Measurements from ENCODE around the gene PCNX2.
"Not testable (repeated sequence)": the region's sequence is repeated elsewhere in the genome, so short reads cannot be mapped to it uniquely, and the experiment has no call there.

The PCNX2 gene

DNA sequence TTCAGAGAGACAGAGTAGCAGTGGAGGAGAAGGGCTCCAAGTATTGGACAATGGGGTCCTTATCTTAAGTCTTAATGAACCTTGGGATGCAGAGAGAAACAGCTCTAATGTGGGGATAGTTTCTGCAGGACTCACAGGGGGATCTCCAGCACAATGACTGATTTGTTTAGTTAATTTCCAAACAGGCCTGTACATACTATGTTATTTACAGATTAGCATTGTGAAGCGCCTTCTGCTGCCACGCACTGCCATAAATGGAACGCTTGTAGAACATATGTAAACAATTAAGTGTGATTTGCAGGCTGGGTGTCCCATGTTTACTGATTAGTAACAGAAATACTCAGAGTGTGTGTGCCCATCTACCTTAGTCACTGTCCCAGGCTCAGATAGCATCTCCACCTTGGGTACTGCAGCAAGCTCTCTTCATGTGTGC, 289.0 kb downstream of the PCNX2 start:
- no peak for DNase-seq (ENCODE audit: low read depth)

DNA sequence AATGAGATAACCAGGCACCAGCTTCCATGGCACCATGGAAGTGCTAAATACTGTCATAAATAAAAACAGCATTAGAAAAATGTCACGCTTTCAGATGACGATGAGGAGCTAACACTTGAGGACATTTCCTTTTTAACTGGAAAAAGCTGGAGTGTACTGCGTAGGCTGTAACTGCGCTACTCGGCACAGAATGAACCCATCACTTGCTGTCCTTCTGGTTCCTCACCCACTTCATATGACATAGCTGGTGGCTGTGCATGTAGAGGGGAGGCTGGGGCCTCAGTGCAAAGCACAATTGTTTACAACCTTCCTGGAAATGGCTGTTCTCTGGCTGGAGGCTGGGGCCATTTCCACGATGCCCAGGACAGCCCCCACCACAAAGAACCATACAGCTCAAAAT, 289.4 kb downstream of the PCNX2 start:
- DNase-seq (ENCODE audit: low read depth) = no peak

DNA sequence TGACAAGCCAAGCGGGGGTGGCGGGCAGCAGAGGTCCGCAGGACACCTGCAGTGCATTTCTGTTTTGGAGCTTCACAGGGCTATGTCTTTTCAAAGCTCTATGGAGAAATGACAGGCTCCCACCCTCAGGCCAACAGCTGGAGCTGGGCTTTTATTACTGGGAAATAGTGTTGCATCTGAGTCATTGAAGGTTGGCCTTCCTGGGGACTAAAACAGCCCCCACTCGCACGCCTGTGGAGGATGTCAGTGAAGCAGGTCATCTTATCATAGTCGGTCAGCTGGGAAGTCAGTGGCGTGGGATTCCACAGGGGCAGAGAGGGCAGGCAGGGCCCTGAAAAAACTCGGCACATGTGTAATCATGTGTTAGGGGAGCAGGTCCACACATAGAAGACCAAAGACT, 289.8 kb downstream of the PCNX2 start:
- DNase-seq (ENCODE audit: low read depth) = no peak

DNA sequence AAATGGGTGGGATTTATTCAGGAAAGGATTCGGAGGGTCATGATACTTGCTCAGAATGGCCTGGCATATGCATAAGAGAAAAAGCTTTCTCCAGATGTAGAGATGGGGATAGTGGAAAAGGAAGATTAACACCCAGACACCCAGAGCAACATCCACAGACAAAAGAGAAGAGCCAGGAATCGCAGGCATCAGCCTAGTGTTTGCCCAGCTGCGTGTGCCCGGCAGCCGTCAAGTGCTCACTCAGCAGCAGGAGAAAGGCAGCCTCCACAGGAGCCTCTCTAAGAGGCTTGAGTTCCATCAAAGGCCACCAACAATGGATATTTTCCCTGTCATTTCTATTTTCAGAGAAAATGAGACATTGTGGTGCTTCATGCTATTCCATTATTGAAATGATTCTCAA, 290.4 kb downstream of the PCNX2 start:
- DNase-seq (ENCODE audit: low read depth) = no peak

DNA sequence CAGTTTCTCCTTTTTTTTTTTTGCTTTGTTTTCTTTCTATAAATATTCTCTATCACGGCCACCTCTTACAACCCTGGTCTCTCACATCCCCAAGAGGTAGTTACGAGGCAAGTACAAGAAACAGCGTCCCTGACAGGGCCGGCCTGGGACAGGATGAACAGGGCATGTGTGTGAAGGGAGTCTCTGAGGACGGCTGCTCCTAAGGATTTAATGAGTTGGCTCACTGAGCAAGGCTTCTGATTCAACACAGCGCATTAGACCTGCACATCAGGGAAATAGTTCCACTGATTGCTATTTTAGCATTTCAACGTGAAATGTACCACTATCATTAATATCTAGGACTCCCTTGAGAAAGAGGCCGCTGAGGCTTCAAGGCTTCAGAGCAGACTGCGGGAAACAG, 291.1 kb downstream of the PCNX2 start:
- no peak for DNase-seq (ENCODE audit: low read depth)

DNA sequence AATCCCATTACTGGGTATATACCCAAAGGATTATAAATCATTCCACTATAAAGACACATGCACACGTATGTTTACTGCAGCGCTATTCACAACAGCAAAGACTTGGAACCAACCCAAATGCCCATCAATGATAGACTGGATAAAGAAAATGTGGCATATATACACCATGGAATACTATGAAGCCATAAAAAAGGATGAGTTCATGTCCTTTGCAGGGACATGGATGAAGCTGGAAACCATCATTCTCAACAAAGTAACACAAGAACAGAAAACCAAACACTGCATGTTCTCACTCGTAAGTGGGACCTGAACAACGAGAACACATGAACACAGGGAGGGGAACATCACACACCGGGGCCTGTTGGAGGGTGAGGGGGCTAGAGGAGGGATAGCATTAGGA, 291.9 kb downstream of the PCNX2 start:
- not testable (repeated sequence) for DNase-seq (ENCODE audit: low read depth)

DNA sequence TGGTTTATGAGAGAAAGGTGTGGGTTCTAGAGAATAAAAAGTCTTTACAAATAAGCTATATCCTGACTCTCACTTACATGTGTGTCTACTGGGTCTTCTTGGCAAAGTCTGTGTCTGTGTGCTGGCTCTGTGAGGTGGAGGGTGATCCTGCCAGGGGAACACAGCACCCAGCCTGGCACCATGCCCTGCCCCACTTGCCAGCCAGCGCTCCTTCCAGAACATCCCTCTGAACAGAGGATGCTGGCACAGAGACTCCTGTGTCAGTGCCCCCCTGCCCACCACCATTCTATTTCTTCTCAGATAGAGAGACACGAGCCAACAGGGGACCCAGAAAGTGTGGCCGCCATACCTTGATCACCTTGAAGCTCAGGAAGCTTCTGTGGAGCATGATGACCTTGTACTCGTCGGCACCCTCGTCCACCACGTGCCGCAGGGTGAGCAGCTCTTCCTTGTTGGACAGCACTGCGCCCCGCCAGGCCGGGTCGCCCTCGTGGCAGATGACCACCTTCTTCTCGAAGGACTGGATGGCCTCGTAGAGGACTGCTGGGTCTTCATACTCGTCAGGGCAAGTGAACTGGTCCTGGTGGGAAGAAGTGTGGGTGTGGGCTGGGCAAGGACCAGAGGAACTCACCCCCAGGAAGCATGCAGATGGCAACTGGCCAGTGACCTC, 295.4 kb downstream of the PCNX2 start:
- no peak for DNase-seq (ENCODE audit: low read depth)

DNA sequence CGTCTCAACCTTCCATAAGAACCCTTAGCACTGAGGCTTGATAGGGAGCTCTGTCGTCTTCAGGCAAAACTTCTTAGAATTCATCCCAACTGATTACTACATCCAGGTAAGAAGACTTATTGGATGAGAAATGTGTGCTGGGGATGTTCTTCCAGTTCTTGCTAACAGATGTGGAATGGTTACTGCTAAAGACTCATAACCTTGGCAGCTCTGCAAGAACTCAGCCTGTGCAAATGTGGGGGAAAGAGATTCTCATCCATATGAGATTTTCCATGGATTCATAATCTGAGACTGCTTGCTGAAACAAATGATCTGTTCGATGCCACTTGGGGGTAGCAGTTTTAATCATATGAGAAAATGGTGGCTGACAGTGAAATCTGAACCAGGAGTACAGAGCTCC, 296.9 kb downstream of the PCNX2 start:
- no peak for DNase-seq (ENCODE audit: low read depth)

DNA sequence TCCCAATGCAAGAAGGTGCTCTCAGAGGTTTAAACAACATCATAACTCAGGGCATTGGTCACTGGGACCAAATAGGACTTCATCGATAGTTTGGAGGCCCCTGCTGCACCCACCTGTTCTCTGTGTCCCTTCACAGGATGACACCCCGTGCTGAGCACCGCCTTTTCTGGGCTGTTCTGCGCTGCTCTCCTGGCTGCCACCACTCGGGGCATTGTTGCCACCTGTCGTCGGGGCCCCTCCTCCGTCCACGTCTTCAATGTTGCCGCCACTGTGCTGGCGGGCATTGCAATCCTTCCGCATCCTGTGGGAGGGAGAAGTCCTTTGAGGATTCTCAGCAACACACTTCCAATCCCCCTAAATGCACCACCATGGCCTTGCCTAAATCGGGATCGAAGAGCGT, 297.4 kb downstream of the PCNX2 start:
- no peak for DNase-seq (ENCODE audit: low read depth)

DNA sequence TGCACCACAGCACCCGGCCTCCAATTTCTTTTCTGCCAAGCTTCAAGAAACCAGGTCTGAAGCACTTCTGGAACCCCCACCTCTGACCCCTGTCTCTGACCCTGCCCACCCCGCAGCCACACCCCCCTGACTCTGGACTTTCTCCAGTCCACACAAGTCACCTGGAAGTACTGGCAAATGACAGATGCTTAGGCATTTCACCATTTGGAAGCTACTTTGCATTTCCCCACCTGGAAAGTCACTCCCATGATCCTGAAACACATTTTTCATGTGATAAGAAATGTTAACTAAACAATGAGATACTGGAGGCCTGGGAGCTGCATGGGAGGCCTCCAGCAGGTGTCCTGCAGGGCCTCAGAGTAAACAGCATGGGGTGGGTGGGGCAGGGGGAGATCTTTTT, 299.4 kb downstream of the PCNX2 start:
- no peak for DNase-seq (ENCODE audit: low read depth)

DNA sequence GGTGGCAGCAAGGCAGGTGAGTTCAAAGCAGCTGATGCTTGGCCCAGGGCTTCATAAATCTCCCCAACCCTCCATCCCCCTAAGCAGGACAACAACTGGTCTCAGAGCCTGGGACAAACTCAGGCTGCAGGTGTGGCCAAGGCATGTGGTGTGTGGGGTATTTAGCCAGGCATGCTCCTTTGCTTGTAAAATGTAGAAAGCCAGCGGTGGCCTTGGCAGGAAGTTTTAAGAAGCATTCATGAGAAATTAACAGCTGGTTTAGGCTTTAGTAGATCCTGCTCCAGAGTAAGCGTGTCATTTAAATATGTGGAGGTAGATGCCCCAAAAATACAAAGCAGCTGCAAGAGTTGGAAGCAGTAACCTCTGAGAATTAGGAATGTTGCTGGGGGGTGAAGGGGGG, 300.3 kb downstream of the PCNX2 start:
- DNase-seq (ENCODE audit: low read depth) = no peak

DNA sequence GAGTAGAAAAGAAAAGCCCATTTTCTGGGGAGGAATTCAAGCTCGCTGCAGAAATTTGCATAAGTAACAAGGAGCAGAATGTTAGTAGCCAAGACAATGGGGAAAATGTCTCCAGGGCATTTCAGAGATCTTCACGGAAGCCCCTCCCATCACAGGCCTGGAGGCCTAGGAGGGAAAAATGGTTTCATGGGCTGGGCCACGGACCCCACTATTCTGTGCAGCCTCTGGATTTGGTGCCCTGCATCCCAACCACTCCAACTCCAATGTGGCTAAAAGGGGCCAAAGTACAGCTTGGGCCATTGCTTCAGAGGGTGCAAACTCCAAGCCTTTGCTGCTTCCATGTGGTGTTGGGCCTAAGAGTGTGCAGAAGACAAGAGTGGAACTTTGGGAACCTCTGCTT, 302.0 kb downstream of the PCNX2 start:
- no peak for DNase-seq (ENCODE audit: low read depth)

DNA sequence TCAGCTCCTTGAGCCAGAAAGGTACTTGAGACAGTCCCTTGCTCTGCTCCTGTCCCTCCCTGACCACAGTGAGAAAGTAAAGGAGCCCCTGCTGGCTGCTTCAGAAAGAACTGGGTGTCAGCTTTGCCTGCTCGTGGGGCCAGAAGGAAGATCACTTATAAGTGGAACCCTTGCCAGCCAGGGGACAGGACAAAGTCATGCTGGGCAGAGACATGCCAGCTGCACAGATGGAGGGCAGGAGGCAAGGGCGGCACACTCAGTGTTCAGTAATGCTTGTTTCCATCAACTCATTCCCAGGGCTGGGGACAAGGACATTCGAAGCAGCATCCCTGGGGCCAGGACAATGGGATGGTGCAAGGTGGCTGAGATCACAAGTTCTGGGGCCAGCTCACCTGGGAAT, 303.3 kb downstream of the PCNX2 start:
- no peak for DNase-seq (ENCODE audit: low read depth)

DNA sequence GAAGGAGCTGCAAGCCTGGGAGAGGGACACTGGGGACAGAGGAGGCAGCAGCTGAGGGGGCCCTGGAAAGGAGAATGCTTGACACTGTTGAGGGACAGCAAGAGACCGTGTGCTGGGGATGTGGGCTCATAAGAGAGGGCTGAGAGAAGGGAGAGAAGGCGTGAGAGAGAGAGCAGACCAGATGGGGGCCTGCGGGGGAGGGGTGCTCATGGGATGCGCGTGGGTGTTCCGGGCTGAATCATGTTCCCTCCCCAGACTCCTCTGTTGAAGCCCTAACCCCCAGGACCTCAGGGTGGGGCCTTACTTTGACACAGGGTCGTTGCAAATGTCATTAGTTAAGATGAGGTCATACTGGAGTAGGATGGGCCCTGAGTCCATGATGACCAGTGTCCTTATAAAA, 304.3 kb downstream of the PCNX2 start:
- DNase-seq (ENCODE audit: low read depth) = no peak

DNA sequence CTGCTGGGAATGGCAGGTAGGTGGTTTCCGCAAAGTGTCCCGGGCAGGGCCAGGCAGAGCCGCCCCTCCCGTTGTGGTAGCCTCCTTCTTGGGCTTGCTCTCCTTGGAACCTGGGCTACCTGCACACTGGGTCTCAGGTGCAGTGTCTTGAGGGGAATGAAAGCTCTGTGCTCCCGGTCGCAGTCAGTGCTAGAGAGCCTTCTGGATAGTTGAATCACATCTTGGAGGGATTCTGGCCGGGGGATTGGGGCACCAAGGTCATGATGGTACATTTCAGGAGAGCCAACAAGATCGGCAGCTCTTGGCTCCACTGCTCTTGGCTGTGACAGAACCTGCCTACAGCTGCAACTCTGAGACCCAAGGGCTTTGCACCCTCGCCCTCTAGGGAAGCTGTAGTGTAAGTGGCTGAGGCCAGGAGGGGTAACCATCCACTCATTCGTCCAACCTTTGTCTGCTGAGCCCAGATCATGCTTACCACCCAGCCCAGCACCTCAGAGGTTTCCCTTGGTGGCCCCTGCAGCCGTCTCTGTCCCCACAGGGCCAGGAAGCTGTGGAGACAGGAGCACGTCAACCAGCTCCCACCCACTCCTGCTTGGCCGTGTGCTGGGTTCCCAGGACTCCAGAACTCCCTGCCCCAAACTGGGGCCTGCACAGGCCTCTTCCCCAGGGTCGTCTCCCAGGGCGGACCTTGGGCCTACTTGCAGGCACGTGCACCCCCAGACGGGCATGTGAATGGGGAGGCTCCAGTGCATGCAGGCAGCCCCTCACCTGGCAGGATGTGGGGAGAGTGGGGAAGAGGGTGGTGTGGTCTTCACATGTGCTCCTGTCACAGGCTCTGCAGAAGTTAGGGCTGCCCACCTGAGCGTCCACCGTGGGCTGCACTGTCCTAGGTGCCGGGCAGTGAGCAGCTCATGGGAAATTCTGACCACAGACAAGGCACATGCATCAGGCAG, 305.1 kb downstream of the PCNX2 start:
- DNase-seq (ENCODE audit: low read depth) = no peak

DNA sequence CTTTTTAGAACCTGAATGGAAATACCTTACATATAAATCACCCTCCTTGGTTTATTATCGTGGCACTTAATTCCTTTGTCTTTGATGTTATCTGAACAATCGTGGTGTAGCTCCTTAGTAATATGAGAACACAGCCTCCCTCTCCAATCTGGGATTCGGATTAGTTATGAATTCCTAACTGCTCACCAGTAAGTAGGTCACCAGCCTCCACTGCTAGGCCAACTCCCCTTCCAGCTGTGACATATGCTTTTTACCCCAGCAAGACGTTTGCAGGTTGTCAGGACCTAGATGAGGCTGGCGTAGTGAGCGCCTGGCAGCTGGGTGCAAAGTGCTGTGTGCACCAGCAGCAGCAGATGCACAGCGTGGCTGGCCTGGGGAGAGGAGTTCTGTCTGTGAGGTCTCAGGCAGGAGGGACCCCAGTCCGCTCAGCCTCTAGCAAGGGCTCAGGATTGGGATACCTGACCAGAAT, 306.9 kb downstream of the PCNX2 start:
- DNase-seq (ENCODE audit: low read depth) = no peak

DNA sequence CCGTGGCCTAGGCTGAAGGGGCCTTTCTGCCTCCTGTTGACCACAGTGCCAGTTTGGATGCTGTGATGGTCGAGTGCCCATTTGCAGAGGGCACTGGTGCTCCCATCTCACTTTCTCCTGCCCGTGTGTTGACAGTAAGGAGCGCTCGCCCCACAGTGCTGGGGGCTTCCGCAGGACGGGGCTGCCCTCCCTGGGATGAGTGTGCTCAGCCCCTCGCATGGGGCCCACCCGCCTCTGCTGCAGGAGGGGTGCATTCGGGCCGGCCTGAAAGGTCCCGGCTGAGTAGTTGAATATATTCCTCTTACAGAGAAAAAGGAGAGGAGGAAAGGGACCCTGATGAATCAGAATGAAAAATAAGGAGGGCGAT, 307.8 kb downstream of the PCNX2 start:
- no peak for DNase-seq (ENCODE audit: low read depth)

DNA sequence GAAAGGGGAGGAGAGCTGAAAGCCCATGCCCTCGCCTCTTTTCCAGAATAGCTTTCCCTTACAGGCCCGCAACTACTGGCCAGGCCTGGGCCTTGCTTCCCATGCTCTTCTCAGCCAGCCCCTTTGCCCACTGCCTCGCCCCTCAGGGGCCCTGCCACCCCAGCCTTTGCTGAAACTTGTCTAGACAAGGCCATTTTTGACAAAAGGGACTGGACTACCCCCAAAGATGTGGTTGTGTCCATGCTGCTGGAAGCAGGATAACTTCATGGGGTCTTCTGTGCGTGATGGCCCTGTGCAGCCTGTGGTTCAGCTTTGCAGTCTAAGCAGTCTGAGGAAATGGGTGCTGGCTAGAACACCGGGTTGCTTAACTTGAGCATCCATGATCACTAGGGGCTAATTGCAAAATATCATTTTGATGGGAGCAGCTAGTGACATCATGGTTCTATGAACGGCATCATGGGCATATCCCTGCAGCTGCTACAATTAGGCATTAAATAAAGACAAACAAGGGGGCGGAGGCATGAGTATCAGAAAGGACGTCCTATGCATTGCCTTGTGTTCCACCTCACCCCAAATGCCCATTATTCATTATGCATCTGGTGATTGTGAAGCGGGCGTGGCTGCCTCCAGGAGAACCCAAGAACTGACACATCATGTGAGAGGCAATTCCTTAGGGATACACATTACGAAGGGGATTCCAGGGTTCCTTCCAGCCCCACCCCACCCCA, 308.3 kb downstream of the PCNX2 start:
- DNase-seq (ENCODE audit: low read depth) = no peak

DNA sequence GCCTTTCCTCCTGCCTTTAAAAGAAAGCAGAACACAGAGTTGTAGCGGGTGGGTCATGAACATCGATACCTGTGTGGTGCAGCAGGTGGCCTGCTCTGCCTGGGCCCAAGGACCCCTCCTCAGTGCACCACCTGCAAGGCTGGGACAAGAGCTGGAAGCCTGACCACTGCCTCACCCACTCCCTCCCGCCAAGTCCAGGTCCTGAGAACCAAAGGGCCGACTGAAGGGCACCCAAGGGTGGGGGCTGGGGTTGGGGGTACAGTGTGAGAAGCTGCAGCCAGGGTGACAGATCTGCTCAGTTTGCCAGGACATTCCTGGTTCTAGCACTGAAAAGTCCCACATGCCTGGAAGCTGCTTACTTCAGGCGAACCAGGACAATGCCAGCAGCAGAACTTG, 309.0 kb downstream of the PCNX2 start:
- DNase-seq (ENCODE audit: low read depth) = no peak

DNA sequence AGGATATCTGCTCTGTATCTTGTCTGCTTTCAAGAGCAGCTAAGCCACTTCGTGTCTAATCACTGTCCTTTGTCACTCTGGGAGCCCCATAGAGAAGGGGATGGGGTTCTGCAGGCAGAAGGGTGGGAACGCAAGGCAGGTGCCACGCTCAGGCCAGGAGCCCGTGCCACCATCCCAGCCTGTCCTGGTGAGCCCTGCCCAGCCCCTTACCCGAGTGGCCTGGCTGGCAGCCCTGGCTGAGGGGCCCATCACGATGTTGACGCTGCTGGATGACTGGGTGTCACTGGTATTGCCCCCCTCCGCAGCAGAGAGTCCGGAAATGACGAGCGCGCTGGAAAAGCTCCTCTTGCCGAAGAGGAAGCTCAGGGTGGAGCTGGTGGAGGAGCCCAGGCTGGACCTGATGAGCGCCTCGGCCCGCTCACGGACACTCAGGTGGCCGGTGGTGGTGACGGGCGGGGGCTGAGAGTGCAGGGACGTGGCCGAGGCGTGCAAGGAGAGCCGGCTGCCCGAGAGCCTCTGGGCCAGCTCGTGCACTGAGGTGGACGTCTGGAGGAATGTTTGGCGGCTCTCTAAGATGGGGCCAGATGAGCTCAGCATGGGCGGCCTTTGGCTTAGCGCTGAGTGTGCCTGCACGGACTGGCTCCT, 309.5 kb downstream of the PCNX2 start:
- DNase-seq (ENCODE audit: low read depth) = no peak

DNA sequence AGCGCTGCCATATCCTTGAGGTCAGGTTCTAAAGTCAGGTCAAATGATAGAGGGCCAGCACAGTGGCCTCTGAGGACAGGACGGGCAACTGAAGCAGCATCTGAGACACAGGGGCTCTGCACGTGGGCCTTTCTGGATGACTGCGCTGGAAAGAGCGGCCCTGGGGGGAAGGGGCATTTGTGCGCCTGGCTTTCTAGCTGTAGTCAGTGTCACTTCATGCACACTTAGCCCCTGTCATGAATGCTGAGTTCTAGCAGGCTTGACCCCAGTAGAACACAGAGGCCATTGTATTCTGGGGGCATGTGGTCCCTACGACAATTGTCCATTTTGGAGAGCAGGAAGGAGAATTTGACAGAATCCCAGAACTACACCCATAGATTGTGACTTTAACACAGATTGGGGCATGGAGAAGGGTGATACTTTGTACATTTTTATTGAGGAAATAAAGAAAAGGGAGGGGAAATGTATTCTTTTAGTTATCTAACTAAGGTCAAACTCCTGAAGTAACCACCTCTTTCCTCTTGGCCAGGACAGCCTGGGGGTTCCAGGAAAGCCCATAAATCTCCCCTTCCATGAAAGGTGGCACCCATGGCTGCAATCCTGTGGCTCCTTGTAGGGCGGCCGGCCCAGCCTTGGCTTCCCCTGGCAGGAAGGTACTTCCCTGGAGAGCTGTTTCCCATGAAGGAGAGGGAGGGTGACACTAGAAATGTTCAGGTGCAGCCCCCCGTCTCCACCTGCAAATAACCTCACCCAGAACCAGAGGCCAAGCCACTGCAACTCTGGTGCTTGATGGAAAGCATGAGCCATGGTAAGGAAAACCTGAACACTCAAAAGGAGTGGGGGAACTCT, 310.7 kb downstream of the PCNX2 start:
- DNase-seq (ENCODE audit: low read depth) = no peak
